Motor neuron (in vitro differentiated cells): ENCODE data around the gene C17orf78. TPM values are rescaled to one million over a fixed set of nuclear protein-coding genes. Genes with fewer than 3 reads are reported as not detected.
A peak's percentile ranks its signal among the peaks of the same experiment; 100 is the strongest.
"Not testable (repeated sequence)": the region's sequence is repeated elsewhere in the genome, so short reads cannot be mapped to it uniquely, and the experiment has no call there.

ENCODE experiments used
- ATAC-seq, 8 experiments: fragments of 200-7000 bp; cut with Tn5 transposase; replicated peaks in 6 of 8; 2 replicates each; pipeline ENCODE4 v1.8.0; 2021; ENCODE audit warnings: mild to moderate bottlenecking in 8 of 8, moderate library complexity in 8 of 8
- H3K27ac ChIP-seq, 2 donors: fragments of 250-450 bp; sonication (Bioruptor Pico); 2 replicates each; pipeline ENCODE4 v1.9.0; 2021; ENCODE audit warnings: antibody characterized with exemption in 2 of 2, mild to moderate bottlenecking in 2 of 2, moderate library complexity in 1 of 2
- H3K4me1 ChIP-seq, 2 donors: fragments of 250-450 bp; sonication (Bioruptor Pico); replicated peaks in 1 of 2; 2 replicates each; pipeline ENCODE4 v1.6.1; 2021; ENCODE audit warnings: antibody characterized with exemption in 2 of 2, mild to moderate bottlenecking in 2 of 2, moderate library complexity in 1 of 2
- H3K4me3 ChIP-seq, 5 donors: fragments of 250-450 bp; sonication (Bioruptor Pico); 2 replicates each; pipeline ENCODE4 v1.9.0; 2021; ENCODE audit warnings: antibody characterized with exemption in 5 of 5, mild to moderate bottlenecking in 5 of 5, moderate library complexity in 4 of 5
- WGBS, 10 experiments: fragments of 450-650 bp; shearing (Covaris generic); methylation state at CpG; one replicate each; pipeline ENCODE4 v1.0.0; 2022; 5-methylcytosine and 5-hydroxymethylcytosine counted together
- in situ Hi-C, 9 experiments: fragments of 400-800 bp; cut with MboI; loops; one replicate each; pipeline ENCODE4 v1.15.0; 2021; ENCODE audit warnings: low sequenced_read_pairs in 9 of 9, low pct_unique_long_range_greater_than_20kb in 2 of 9; ENCODE audit not compliant: unreplicated experiment in 9 of 9
- total RNA-seq, 8 experiments: library from RNA; unstranded; fragments of 300-600 nt; gene quantifications; 2 replicates each; pipeline versions ENCODE4 v1.2.3 to v1.2.4, GENCODE V29; 2022

Gene C17orf78
- total RNA-seq, 8 experiments from 2014 or later = 0.05 to 1.1 (median 0.23) TPM; not detected in 1

- Histone ChIP-seq H3K4me3 (no peak overlapping the region), H3K4me1 (peaks cover 3% of the 10 kb centered on the region in 2 donors), H3K27ac (no peak overlapping the region)
- WGBS, 10 experiments = 71 to 100% (median 100%) methylated on average over 1 of the region's 1 CpG; no CpG with 5 or more reads in 1 of the 10 experiments
- ATAC-seq = no peak
- in situ Hi-C loops = no loop called here
Measured at GRCh38 chr17:37425268-37425667, 49.5 kb downstream of the C17orf78 start.

- Histone ChIP-seq H3K4me1 (peaks cover 3 to 5% of the 10 kb centered on the region in 2 donors), H3K4me3 (no peak overlapping the region), H3K27ac (no peak overlapping the region)
- no peak for ATAC-seq
- 80 to 100% (median 97%) methylated on average over 1 to 3 of the region's 3 CpGs; no CpG with 5 or more reads in 6 of the 10 experiments for WGBS, 10 experiments
- in situ Hi-C loops = no loop called here
Measured at GRCh38 chr17:37429039-37429438, 53.3 kb downstream of the C17orf78 start.

- in situ Hi-C loops = no loop called here
- H3K27ac ChIP-seq = no peak overlapping the region
- no peak overlapping the region for H3K4me3 ChIP-seq
- peak in 2 of 8 experiments; percentile 64 to 71 for ATAC-seq
- WGBS, 10 experiments = 83 to 100% (median 100%) methylated on average over 1 of the region's 1 CpG; no CpG with 5 or more reads in 6 of the 10 experiments
- H3K4me1 ChIP-seq = peaks cover 3 to 5% of the 10 kb centered on the region in 2 donors
Measured at GRCh38 chr17:37429453-37429852, 53.7 kb downstream of the C17orf78 start.

GRCh38 chr17:37430051-37430627 is 54.4 kb downstream of the C17orf78 start:
- Histone ChIP-seq H3K27ac (no peak overlapping the region), H3K4me3 (no peak overlapping the region), H3K4me1 (peaks cover 3 to 5% of the 10 kb centered on the region in 2 donors)
- WGBS, 10 experiments = 0 to 67% (median 38%) methylated on average over 1 of the region's 1 CpG; no CpG with 5 or more reads in 3 of the 10 experiments
- peak; percentile 40 to 81 (median 69) for ATAC-seq
- in situ Hi-C loops = no loop called here

- no peak for ATAC-seq
- WGBS, 10 experiments = 83 to 100% (median 92%) methylated on average over 1 to 2 of the region's 2 CpGs; no CpG with 5 or more reads in 2 of the 10 experiments
- Histone ChIP-seq H3K4me1 (peaks cover 3 to 5% of the 10 kb centered on the region in 2 donors), H3K4me3 (no peak overlapping the region), H3K27ac (no peak overlapping the region)
- in situ Hi-C loops = no loop called here
Measured at GRCh38 chr17:37432671-37433070, 56.9 kb downstream of the C17orf78 start.

GRCh38 chr17:37438141-37438540 is 62.4 kb downstream of the C17orf78 start:
- Histone ChIP-seq H3K4me1 (no peaks in the 10 kb centered on the region), H3K4me3 (no peak overlapping the region), H3K27ac (no peak overlapping the region)
- in situ Hi-C loops = no loop called here
- ATAC-seq = no peak
- WGBS, 10 experiments = 60 to 96% (median 86%) methylated on average over 1 to 4 of the region's 4 CpGs; no CpG with 5 or more reads in 1 of the 10 experiments

- 94 to 100% (median 100%) methylated on average over 1 to 2 of the region's 2 CpGs; no CpG with 5 or more reads in 4 of the 10 experiments for WGBS, 10 experiments
- H3K4me1 ChIP-seq = no peaks in the 10 kb centered on the region
- H3K27ac ChIP-seq = no peak overlapping the region
- in situ Hi-C loops = no loop called here
- ATAC-seq = no peak
- H3K4me3 ChIP-seq = no peak overlapping the region
Measured at GRCh38 chr17:37440424-37440823, 64.6 kb downstream of the C17orf78 start.

GRCh38 chr17:37441369-37442014 is 65.7 kb downstream of the C17orf78 start:
- H3K4me1 ChIP-seq, ATAC-seq, in situ Hi-C loops, H3K4me3 ChIP-seq, H3K27ac ChIP-seq: not testable (repeated sequence)
- WGBS, 10 experiments = 89 to 100% (median 95%) methylated on average over 3 to 11 of the region's 12 CpGs

Other genes with a start within 250 kb of the C17orf78 start
- gene ACACA, start 30.9 kb downstream of the C17orf78 start, total RNA-seq = 10 to 100 TPM; 38.5 to 94.5 (median 47.3) TPM
- 10 to 100 TPM; 10.7 to 29.7 (median 15.9) TPM for gene TADA2A, start 30.9 kb downstream of the C17orf78 start, total RNA-seq
- gene DUSP14, start 113.9 kb downstream of the C17orf78 start, total RNA-seq = 10 to 100 TPM in 6 of 8 experiments, 1 to 10 TPM in 2; 7.6 to 42.6 (median 22.3) TPM
- gene SYNRG, start 233.4 kb downstream of the C17orf78 start, total RNA-seq = 10 to 100 TPM; 11.6 to 48.5 (median 27.7) TPM